ENCODE results near the gene NME7. TPM values are rescaled to one million over a fixed set of nuclear protein-coding genes. Genes with fewer than 3 reads are reported as not detected.

NME7 gene
- total RNA-seq (2021; ENCODE audit: unreplicated experiment) (21.8 TPM), Bru-seq, nascent RNA (percentile 64 among the genes with signal in this experiment), BruChase-seq, experiment 1, labeled RNA remaining after a 6-hour chase (percentile 43 among the genes with signal in this experiment), BruChase-seq, experiment 2, labeled RNA remaining after a 2-hour chase (percentile 47 among the genes with signal in this experiment)
- 18.2 and 23.4 TPM in 2 replicates for polyA plus RNA-seq (2012)
- long read RNA-seq, full-length matches to known transcripts: 44 of 56 reads
- long read RNA-seq, partial matches to known transcripts: 2 of 56 reads
- long read RNA-seq, other reads (novel, unspliced or antisense): 10 of 56 reads

GRCh38 chr1:169367686-169368405 lies at the start of gene NME7, which contains the start of gene BLZF1:
Gene NME7 (minus strand): TSS chr1:169367797. CDS start chr1:169367710, 87 bp downstream.
Gene BLZF1 (plus strand): TSS chr1:169368195. CDS start chr1:169369523, 1,328 bp downstream.
- Histone ChIP-seq H4K20me1 (ENCODE audit: insufficient read depth) (no peaks in the 10 kb centered on the region), H3K9me3 (ENCODE audit: control insufficient read depth in 1 of 2, insufficient read depth in 1 of 2, low read depth in 1 of 2, low read length in 2 of 2) (no peaks in the 10 kb centered on the region), H2AFZ (ENCODE audit: low read depth, low read length, poor library complexity, severe bottlenecking) (peak within 1 kb of the TSS; percentile 93), H3K4me2 (ENCODE audit: low read length) (peak within 1 kb of the TSS; percentile 84), H3K4me3 (replicated peaks in 1 of 2; ENCODE audit: low read depth in 1 of 2, low read length in 2 of 2) (peak within 1 kb of the TSS; percentile 91 to 97), H3K9me2 (ENCODE audit: insufficient read depth) (no peaks in the 10 kb centered on the region), H3K4me1 (ENCODE audit: control insufficient read depth in 1 of 2, insufficient read depth in 2 of 2, low read length in 2 of 2) (peaks cover 15 to 35% of the 10 kb centered on the region in 2 experiments), H3K9ac (ENCODE audit: low read length) (peak within 1 kb of the TSS; percentile 80), H3K27me3 (ENCODE audit: insufficient read depth, low read length) (no peaks in the 10 kb centered on the region), H3K36me3 (ENCODE audit: control insufficient read depth in 1 of 2, insufficient read depth in 2 of 2, low read length in 2 of 2) (peaks cover 7 to 12% of the 10 kb centered on the region in 2 experiments; a peak in 3 of 4 replicates), H3K79me2 (ENCODE audit: insufficient read depth, low read length) (peaks cover 38% of the 10 kb centered on the region), H3K27ac (ENCODE audit: low read depth, low read length) (peak within 1 kb of the TSS; percentile 70)
- no TSS peak for BruUV-seq (replicated peaks)
- DNase-seq (ENCODE audit: low read depth, low spot score): peak; percentile 94
- ChIA-PET POLR2A (interaction anchor here (0.8 kb wide), 1 partner anchor 260 kb away, joined by 3 read pairs; no protein-coding TSS in a partner anchor), CTCF (interaction anchor here (1.0 kb wide), 3 partner anchors 19 to 1025 kb away, joined by 3 to 4 read pairs (median 3); no protein-coding TSS in a partner anchor), RAD21 (ENCODE audit: low non-redundant PET in 1 of 2, low total read pairs in 2 of 2, uncharacterized antibody in 2 of 2, unreplicated experiment in 2 of 2) (no interaction called here)
- peak; percentile 97 for ATAC-seq
- intact Hi-C loops (cut with micrococcal nuclease): loop anchor here (1.0 kb wide), 1 partner anchor 262 kb away; the partner anchor contains the start of gene ATP1B1
- no peak for TF ChIP-seq RAD21 (IDR thresholded peaks at IDR 0.05; ENCODE audit: low read depth)
- TF ChIP-seq CBX3 (IDR thresholded peaks at IDR 0.05; ENCODE audit: low read depth): peak; percentile 81
- TF ChIP-seq EZH2phosphoT487 (IDR thresholded peaks at IDR 0.05; ENCODE audit: borderline replicate concordance): no peak
- peak; percentile 85 for TF ChIP-seq EGR1 (IDR thresholded peaks at IDR 0.05; ENCODE audit: low read depth)
- no peak for TF ChIP-seq ZBTB33 (IDR thresholded peaks at IDR 0.05; ENCODE audit: extremely low read depth, insufficient replicate concordance, low read length)
- 0 out of 2 replicates have a peak, but pooled peaks have one; percentile 36 for TF ChIP-seq FOSL1 (IDR thresholded peaks at IDR 0.05; ENCODE audit: low read depth)
- TF ChIP-seq, protein P1, sequence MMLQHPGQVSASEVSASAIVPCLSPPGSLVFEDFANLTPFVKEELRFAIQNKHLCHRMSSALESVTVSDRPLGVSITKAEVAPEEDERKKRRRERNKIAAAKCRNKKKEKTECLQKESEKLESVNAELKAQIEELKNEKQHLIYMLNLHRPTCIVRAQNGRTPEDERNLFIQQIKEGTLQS (IDR thresholded peaks at IDR 0.05): no peak
- peak; percentile 78 for TF ChIP-seq POLR2AphosphoS5 (IDR thresholded peaks at IDR 0.05; ENCODE audit: low read depth, low read length)
- TF ChIP-seq ZNF274 (IDR thresholded peaks at IDR 0.05; ENCODE audit: low read depth, low read length): no peak
- TF ChIP-seq ELF1 (IDR thresholded peaks at IDR 0.05; ENCODE audit: borderline replicate concordance, low read depth): peak; percentile 80
- TF ChIP-seq REST (IDR thresholded peaks at IDR 0.05; ENCODE audit: low read depth): no peak
- TF ChIP-seq JUND (IDR thresholded peaks at IDR 0.05): 0 out of 2 replicates have a peak, but pooled peaks have one; percentile 41
- peak; percentile 70; the same call in 1 of the 2 replicates for TF ChIP-seq SRF (IDR thresholded peaks at IDR 0.05; ENCODE audit: low read depth)
- peak; percentile 71 for TF ChIP-seq YY1 (IDR thresholded peaks at IDR 0.05; ENCODE audit: extremely low read depth, insufficient replicate concordance, low read depth, low read length)
- TF ChIP-seq CEBPB (IDR thresholded peaks at IDR 0.05; ENCODE audit: low read depth): no peak
- no peak for TF ChIP-seq TCF7L2 (IDR thresholded peaks at IDR 0.05; ENCODE audit: borderline replicate concordance, extremely low read depth, insufficient read depth, insufficient read length)
- TF ChIP-seq SIN3A (IDR thresholded peaks at IDR 0.05; ENCODE audit: low read depth): peak; percentile 83
- peak; percentile 66 for TF ChIP-seq SP1 (IDR thresholded peaks at IDR 0.05; ENCODE audit: low read depth)
- no peak for TF ChIP-seq POLR2A (IDR thresholded peaks at IDR 0.05; ENCODE audit: borderline replicate concordance, extremely low read depth, insufficient read depth, insufficient read length)
- no peak for TF ChIP-seq EZH2 (IDR thresholded peaks at IDR 0.05)
